GM21786 (cell line): ENCODE data around the gene GSG1L.

Experiments used
- ATAC-seq: cut with Tn5 transposase; IDR thresholded peaks from one replicate; pipeline ENCODE4 v1.9.1; 2021; ENCODE audit not compliant: unreplicated experiment

Gene GSG1L

DNA sequence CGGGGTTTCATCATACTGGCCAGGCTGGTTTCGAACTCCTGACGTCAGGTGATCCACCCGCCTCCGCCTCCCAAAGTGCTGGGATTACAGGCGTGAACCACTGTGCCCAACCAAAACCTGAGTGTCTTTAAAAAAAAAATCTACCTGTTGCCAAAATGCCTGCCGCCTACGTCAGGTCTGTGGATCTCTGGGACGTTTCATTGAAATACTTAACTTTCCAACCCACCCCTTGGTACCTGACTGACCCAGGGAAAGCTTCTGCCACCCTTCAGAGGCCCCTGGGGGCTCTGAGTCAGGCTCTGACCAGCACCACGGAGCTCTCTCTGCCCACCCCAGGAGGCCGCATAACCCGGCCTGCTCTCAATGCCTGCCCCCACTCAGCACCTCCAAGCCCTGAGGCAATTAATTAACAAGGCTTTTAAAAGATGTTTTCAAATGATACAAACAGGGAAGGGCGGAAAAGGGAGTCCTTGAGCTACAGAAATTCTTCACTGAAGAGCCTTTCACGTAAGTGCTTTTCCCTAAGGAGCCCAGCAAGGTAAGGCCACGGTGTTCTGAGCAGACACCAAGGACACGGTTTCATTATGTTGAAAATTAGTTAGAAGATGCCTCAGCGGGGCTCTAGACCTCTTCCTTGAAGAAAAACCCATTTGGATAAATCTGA is 29.3 kb upstream of the GSG1L start:
- ATAC-seq: no peak

DNA sequence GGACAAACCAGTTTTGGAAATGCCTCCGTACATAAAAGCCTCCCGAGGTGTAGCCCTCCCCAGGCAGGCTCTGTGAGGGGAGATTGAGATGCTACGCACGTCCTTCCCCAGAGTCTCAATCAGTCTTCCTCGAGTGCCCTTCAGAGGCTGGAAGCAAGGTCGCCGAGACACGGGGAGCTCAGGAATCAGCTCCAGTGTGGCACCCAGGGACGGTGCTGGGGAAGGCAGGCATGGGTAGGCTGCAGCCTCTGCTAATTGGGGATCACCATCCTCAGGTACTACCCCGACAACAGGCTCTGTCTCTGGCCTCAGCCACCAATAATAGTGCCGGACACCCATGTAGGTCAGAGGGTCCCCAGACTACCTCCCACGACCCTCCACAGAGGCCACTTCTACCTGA is 28.1 kb upstream of the GSG1L start:
- no peak for ATAC-seq

DNA sequence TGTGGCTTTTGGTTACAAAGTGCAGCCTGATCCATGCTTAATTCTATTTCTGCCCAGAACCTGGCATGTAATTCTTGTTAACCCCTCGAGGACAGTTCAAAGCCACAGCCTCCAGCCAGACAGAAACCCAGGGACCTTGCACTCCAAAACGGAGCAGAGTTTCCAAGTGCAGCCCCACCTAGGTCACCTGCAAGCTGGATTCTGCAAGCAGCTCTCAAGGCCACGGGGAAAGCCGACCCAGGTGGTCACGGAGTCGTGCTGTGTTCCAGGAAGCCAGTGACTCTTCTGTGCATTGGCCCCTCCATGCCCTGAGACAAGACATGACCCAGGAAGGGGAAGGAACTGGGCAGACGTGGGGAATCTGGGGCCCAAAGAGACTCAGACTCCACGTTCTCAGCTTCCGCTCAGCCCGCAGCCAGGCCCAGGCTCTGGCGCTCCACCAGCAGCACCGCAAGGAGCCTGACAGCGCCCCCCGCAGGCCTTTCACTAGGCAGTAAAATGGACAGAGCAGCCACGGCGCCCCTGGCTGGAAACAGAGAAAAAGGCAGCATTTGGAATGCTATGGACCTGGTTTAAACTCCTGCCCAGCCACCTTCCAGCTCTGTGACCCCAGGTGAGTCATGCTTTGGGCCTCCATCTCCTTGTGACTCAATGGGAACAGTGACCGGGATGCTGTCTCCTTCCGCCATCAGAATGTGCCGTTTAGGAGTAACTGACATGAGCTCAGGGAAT is 27.3 kb upstream of the GSG1L start:
- ATAC-seq: no peak

DNA sequence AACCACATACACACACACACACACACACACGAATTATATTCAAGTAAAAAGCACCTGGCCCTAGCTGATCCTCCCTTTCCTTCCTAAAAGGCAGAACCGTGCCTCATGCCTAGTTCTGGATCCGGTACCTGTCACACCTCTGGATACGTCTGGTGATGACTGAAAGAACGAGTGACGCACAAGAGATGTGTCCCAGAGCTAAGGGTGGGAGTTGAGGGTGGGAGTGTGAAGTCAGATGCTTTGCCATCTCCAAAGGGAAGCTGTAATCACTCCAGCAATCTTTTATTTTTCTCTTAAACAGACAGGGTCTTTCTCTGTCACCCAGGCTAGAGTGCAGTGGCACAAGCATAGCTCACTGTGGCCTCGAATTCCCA is 26.5 kb upstream of the GSG1L start:
- ATAC-seq: no peak

DNA sequence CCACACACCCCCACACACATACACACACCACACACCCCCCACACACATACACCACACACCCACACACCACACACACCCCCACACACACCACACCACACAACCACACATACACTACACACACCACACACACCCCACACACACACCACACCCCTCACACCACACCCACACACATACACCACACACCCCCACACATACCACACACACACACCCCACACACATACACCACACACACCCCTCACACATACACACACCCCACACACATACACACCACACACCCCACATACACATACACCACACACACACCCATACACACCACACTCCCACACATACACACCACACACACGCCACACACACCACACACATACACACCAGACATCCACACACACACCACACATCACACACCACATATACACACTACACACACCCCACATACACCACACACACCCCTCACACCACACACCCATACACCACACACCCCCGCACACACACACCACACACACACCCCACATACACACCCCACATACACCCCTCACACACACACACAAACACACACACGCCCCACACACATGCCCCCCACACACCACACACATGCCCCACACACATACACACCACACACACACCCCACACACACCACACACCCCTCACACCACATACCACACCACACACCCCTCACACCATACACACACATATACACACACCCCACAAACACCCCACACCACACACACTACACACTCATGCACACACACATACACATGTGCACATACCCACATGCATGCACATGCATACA is 25.9 kb upstream of the GSG1L start:
- ATAC-seq: no peak

DNA sequence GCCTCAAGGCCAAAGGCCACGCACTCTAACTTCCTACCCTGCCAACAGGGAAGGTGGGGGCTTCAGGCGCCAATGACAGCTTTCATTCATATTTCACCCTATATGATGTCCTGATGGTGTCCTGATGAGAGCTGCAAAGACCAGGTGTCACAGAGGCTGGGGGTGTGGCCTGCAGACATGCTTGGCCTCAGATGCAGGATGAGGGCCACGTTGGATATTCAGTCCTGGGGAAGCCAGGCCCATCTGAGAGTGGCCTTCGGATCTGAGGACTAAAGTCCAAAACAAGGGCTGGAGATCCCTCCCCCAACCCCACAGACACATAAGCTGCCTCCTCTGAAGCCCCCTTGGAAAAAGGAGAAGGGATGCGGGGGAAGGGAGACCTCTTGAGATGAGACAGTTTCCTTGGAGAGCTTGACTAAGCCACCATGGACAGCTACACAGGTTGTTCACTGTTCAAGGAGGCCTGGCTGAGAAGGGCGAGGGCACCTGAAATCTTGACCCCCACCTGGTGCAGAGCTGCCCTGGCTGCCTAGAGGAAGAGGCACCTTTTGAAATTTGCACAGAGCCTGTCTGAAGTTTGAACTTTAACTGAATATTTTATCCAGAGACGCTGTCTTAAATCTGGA is 24.3 kb upstream of the GSG1L start:
- ATAC-seq: no peak

DNA sequence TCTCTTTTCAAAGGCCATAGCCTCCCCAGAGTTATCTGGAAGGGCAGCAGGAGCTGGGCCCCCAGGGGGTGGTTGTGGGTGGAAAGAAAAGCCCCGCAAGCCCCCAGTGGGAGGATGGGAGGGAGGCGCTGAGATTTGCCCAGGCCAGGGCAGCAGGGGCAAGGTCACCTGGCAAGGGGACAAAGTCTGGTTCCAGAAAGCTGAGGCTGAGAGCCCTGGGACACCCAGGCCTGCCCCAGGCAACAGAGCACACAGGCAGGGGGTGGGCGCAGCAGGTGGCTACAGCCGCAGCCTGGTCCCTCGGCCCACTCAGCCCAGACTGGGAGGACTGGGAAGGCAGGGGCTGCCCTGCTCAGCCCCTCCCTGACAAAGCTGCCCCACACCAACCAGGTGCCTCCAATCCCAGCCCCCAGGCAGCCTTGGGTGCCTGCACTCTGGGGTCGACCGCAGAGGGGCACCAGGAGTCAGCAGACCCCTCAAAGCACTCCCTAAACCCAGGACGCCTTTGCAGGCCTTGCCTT is 23.7 kb upstream of the GSG1L start:
- no peak for ATAC-seq

DNA sequence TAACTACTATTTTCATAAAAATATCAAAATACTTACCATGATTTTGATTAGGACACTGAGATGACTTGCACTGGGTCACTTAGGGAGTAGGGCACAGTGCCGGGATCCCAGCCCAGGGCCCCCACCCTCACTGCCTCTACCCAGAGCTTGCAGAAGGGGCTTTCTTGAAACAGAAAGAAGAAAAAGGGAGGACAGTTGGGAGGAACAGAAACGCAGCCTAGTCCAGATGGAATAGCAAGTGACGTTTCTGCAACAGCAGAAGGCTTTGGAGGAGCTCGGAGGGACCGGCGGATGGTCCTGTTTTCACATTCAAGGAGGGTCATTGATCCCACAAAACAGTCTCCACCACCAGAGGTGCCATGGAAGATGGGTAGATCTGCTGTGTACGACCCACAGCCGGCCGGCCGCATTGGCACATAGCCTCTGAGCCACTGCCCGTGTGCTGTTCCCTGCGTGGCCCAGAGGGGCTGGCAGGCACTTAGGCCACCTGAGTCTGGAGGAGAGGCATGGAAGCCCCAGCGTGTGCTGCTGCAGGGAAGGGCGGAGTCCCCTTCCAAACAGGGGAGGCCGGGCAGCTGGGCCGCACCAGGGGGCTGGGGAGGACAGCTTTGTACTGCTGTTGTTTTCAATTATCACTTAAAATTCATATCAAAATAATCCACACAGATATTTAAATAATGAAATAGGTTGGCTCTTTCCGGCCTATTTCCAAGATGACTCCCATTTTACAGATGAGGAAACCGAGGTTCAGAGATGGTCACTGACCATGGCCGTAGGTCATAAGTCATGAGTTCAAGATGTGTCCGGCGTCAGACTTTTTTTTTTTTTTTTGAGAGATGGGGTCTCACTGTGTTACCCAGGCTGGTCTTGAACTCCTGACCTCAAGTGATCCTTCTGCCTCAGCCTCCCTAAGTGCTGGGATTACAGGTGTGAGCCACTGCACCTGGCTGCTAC is 22.9 kb upstream of the GSG1L start:
- no peak for ATAC-seq

DNA sequence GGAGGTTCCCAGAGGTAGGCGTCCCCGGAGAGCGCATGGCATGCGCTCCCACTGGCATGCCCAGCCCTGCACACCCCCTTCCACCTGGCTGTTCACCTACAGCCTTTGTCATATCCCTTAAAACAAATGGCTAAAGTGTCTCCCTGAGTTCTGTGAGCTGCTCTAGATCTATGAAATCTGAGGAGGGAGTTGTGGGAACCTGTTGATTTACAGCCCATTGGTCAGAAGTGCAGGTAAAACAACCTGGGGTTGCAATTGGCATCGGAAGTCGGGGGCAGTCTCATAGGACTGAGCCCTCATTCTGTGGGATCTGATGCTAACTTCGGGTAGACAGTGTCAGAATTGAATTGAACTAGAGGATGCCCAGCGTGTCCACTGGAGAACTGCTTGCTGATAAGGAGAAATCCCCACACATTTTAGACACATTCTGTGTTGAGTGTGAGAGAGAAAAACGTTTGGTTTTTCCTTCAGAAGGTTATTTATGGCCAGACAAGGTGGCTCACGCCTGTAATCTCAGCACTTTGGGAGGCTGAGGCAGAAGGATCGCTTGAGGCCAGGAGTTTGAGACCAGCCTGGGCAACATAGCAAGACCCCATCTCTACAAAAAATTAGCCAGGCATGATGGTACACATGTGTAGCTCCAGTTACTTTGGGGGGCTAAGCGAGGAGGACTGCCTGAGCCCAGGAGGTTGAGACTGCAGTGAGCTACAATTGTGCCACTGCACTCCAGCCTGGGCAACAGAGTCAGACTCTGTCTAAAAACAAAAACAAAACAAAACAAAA is 22.1 kb upstream of the GSG1L start:
- ATAC-seq: no peak

DNA sequence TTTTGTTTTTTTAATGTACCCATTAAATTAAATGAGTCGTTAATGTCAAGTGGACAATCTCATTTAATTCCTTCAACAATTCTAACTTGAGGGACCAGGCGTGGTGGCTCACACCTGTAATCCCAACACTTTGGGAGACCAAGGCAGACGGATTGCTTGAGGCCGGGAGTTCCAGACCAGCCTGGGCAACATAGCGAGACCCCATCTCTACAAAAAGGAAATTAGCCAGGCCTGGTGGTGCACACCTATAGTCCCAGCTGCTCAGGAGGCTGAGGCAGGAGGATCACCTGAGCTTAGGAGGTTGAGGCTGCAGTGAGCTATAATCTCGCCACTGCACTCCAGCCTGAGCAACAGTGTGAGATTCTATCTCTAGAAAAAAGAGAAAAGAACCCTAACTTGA is 20.7 kb upstream of the GSG1L start:
- no peak for ATAC-seq

DNA sequence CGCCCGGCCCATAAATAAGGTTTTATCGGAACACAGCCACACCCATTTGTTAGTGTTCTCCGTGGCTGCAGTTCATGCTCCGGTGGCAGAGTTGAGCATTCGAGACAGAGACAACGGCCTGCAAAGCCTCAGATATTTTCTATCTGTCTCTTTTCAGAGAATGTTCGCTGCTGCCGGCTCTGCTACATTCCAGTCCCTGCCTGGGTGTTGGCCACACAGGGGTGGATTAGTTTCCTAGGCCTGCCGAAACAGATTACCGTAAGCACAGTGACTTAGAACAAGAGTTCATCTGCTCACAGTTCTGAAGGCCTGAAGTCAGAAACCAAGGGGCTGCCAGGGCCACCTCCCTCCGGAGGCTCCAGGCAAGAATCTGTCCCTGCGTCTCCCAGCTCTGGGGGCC is 19.1 kb upstream of the GSG1L start:
- ATAC-seq: no peak

DNA sequence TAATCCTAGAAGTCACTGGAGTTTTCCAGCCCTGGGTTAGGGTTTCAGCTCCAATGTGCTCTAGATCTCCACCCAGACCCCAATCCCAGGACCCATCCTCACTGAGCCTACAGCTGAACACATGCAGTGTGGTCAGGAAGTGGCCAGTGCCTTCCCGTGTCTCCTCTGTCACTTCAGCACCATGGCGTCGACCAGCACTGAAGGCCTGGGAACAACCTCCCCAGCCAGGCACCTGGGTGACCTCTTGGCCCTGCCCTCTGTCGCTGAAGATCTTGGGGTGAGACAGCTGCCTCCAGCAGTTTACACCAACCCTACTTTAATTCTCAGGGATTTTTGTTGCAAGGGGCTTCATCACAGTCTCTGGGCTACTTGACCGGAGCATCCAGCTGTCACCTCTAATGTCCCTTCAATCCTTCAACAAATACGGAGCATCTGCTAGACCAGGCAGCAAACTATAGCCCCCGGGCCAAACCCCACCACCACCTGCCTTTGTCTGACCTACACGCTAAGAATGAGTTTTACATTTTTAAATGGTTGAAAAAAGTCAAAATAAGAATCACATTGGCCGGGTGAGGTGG is 18.0 kb upstream of the GSG1L start:
- no peak for ATAC-seq

DNA sequence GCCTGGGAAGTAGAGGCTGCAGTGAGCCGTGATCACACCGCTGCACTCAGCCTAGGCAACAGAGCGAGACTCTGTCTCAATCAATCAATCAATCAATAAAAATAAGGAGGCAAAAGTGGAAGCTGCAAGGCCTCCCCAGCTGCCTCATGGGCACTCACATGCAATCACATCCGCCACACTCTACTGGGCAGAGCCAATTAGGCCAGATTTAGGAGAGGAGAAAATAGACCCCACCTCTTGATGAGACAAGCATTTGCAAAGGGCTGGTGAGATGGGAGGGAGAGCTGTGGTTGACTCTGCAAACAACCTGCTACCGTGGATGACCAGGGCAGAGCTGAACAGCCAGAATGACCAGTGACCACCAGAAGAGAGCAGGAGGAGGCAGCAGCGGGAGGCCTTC is 14.7 kb upstream of the GSG1L start:
- no peak for ATAC-seq

DNA sequence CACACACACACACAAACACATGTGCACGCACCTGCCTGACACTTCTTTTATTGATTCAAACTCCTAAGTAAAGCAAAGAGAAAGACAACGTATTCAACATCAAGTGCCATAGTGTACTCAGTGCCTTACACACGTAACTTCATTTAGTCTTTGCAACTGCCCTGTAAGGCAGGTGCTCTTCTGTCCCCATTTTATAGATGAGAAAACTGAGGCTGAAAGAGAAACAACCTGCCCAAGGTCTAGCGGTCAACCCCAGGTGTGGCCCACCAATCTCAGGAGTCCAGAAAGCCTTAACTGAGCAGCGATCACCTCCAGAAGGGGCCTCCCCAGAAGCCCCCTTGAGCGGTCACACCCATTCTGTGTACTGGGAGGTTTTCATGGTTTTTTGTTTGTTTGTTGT is 10.3 kb upstream of the GSG1L start:
- ATAC-seq: no peak

DNA sequence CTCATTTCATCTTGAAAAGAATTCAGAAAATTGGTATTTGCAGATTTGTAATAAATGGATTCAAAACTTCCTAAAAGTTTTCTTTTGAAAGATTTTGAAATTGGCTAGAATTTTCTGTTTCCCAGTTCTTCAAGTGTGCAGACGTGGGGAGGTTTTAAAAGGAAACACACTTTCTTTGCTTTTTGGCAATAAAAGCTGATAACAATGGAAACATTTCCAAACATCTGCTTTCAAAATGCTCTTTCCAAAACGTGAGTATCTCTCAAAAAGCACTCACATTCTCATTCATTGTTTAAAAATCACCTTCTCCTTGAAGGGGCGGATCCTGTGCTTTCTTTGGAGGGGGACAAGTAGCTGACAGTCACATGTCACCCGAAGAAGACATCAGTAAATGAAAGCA is 8.6 kb upstream of the GSG1L start:
- ATAC-seq: no peak

DNA sequence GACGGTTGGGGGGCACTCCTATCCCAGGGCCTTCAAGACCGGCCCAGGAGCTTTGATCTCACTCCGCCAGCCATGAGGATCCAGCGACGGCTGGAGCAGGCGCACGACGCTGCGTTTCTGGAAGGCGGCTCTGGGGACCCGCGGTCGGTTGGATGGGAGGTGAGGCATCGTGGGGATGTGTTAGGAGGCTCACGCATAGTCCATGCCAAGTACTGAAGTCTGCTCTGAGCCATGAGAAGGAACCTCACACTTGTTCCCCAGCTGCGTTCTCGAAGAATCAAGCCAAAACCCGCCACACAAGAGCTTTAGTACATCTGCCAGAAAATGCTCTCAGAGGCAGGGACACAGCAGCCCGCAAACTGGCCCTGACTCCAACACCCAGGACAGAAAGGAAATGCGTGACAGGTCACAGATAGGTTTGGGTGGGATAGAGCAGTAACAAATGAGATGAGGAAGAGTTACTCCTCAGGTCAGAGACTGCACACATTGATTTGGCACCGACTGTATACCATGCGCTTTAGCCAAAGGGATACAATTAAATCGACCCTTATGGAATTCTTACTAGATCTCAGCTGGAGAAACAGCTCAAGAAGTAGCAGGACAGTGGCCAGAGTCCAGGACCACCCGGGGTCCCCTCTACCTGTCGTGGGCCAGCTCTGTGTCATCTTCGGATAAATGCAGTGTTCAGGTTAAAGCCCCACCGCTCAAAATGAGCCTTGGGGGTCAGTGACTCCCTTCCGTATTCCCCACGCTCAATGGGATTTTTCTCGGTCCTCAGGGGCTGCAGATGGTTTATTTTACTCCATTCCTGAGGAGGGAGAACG is 6.7 kb upstream of the GSG1L start:
- no peak for ATAC-seq

DNA sequence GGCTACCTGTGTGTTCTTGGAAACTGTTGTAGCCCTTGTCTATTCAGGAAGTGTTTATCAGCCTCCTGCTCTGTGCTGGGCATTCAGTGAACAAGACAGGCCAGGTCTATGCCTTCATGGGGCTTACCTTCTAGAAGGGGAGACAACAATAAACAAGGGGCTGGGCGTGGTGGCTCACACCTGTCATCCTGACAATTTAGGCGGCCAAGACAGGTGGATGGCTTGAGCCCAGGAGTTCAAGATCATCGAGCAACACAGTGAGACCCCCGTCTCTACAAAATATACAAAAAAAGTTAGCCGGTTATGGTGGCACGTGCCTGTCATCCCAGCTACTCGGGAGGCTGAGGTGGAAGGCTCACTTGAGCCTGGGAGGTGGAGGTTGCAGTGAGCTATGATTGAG is 5.5 kb upstream of the GSG1L start:
- no peak for ATAC-seq

DNA sequence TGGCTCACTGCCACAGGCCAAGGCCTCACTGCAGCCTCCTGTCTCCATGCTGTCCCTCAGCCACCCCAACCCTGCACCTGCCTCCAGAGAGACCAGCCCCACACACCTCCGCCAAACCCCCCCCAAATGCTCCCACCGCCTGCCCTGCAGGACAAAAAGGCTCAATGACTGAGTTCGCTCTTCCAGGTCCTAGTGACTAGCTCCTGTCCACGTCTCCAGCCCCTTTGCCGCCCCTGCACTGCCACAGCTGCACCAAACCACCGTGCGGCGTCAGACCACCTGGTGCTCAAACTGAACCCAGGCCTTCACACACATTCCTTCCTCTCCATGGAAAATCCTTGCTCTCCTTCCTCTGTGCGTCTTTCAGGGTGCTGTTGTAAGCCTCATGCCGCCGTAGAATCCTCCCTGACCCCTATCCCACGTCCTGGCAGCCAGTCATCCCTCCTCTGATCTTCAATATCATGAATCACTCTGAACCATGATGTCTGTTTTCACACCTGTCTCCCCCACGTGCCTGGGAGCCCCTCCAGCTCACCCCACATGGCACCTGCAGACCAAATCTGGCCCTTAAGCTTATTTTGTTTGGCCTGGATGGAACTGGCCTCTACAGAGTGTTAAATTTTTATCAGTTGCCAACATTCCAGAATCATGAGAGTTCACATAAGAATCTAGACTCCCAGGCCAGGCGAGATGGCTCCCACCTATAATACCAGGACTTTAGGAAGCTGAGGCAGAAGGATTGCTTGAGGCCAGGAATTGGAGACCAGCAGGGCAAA is 4.3 kb upstream of the GSG1L start:
- ATAC-seq: no peak
